TTC549 (cell line): ENCODE measurements around the gene EFTUD2.
"Not testable (repeated sequence)": the region's sequence is repeated elsewhere in the genome, so short reads cannot be mapped to it uniquely, and the experiment has no call there.

Experiments
- FAIRE-seq: peaks from 2 replicates; lab custom pipeline; 2012; peaks lifted over from hg19 to GRCh38; lab: Jason Lieb, UNC

Gene EFTUD2

GRCh38 chr17:44847586-44847985 is 51.7 kb downstream of the EFTUD2 start, which contains the start of gene HIGD1B:
Gene HIGD1B, plus strand, starts transcription at chr17:44847883. Its CDS starts 270 bp downstream, at chr17:44848153.
- FAIRE-seq, result no peak

GRCh38 chr17:44846206-44846605 is 53.0 kb downstream of the EFTUD2 start:
- no peak for FAIRE-seq

DNA sequence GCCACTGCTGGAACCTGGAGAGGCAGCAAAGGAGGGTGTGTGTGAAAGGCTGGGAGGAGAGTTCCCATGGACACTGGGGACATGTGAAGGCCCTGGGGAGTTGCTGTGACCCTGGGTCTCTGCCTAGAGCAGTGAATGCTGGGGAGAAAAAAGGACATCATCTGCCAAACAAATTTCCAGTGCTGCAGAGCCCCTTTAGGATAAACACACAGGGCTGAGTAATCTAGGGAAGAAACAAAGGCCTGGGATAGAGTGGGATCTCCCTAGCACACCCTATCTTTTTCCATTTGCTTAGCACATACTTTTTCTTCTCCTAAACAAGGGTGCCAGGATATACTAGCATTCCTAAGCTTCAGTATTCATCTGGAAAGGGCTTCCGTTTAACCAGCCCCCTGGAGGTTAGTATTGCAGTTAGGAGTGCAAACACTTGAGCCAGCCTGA is 54.8 kb downstream of the EFTUD2 start:
- FAIRE-seq, result no peak

- no peak for FAIRE-seq
Observed at GRCh38 chr17:44842748-44843147, 56.5 kb downstream of the EFTUD2 start.

DNA sequence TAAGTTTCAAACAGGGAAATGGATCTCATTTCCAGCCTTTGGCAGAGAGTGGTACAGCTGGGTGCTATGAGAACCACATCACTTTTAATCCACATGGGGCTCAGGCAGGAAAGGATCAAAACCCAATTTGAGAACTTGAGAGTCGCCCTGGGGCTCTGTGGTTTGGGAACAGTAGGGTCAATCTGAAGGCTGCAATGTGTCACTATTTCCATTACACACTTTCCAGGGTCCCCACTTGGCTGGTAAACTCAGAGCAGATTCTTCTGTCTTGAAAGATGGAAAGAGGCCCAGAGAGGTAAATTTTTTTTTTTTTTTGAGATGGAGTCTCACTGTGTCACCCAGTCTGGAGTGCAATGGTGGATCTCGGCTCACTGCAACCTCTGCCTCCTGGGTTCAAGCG is 58.3 kb downstream of the EFTUD2 start:
- no peak for FAIRE-seq

DNA sequence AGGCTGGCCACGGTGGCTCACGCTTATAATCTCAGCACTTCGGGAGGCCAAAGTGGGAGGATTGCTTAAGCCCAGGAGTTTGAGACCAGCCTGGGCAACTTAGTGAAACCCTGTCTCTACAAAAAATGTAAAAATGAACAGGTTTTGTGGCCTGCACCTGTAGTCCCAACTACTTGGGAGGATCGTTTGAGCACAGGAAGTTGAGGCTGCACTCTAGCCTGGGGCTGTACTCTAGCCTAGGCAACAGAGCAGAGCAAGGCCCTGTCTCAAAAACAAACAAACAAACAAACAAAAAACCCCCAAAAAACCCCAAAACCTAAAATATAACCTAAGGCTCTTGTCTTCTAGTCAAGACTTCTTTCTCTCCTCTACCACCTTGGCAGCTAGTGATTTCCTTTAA is 59.0 kb downstream of the EFTUD2 start:
- FAIRE-seq, result no peak

DNA sequence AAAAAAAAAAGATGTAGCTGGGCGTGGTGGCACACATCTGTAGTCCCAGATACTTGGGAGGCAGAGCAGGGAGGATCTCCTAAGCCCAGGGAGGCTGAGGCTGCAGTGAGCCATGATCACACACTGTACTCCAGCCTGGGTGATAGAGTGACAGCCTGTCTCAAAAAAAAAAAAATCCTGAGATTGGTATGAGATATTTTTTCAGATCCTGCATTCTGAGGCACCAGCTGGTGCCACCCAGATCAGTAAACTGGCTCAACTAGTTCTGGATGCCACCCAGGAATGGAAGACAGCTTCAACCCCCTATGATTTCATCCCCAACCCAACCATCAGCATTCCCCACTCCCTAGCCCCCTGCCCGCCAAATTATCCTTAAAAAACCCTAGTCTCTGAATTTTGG is 62.0 kb downstream of the EFTUD2 start:
- FAIRE-seq, result no peak

DNA sequence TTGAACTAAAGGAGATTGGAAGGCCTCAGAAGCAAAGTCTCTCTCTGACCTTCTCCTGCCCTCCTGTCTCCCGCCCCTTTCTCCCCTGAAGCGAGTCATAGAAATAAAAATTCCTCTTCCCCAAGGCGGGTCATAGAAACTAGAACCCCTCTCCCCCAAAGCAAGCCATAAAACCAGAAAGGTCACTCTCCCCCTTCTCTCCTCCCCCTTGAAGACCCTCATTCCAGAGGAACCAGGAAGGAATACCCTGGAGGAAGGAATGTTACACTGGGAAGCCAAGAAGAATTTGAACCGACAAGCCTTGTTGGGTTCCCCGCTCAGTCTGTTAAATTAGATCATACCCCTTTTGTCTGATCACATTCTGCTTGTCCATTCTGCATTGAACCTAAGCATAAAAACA is 66.4 kb downstream of the EFTUD2 start:
- FAIRE-seq, result no peak

- FAIRE-seq, result no peak
Observed at GRCh38 chr17:44831371-44831770, 67.9 kb downstream of the EFTUD2 start.

GRCh38 chr17:44830359-44831288 is 68.6 kb downstream of the EFTUD2 start:
- no peak for FAIRE-seq

DNA sequence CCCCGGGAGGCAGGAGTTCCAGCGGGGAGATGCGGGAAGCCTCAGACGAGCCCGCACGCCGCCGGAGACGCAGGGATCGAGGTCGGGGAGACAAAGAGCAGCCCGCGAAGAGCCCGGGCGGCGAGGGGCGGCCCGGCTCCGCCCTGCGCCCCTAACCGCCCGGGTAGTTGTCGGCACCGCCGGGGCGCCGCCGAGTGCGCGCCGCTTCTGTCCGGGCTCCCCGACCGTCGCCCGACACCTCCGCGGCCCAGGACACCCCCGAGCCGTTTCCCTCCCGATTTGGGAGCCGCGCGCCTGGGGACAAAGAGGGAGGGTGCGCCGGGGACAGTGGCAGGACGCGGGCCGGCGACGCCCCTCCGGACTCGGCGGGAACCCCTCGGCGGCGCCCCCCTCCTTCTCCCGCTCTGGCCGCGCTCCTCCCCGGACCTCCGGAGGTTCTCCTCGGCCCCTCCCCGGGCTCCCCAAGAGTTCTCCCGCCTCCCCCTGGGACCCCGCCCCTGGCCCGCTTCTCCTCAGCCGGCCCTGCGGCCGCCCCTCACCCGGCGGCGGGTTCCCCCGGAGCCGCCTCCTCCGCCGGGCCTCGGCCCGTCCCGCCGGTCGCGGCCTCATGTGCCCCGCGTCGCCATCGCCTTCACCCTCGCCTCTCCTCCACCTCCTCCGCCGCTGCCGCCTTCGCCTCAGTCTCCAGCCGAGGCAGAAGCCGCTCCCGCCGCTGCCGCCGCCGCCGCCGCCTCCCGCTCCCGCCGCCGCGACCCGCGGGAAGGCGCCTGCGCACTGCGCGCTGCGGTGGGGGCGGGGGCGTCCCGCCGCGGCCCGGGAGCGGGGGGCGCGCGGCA is 69.5 kb downstream of the EFTUD2 start, which contains the start of gene GJC1:
Gene GJC1 (minus strand): TSS at position 765 of the 836 bp plus-strand sequence. CDS start 24,470 bp downstream, outside the sequence.
- no peak for FAIRE-seq

- FAIRE-seq, result no peak
Observed at GRCh38 chr17:44828919-44829522, 70.2 kb downstream of the EFTUD2 start.

- FAIRE-seq, result no peak
Observed at GRCh38 chr17:44827863-44828262, 71.4 kb downstream of the EFTUD2 start.

DNA sequence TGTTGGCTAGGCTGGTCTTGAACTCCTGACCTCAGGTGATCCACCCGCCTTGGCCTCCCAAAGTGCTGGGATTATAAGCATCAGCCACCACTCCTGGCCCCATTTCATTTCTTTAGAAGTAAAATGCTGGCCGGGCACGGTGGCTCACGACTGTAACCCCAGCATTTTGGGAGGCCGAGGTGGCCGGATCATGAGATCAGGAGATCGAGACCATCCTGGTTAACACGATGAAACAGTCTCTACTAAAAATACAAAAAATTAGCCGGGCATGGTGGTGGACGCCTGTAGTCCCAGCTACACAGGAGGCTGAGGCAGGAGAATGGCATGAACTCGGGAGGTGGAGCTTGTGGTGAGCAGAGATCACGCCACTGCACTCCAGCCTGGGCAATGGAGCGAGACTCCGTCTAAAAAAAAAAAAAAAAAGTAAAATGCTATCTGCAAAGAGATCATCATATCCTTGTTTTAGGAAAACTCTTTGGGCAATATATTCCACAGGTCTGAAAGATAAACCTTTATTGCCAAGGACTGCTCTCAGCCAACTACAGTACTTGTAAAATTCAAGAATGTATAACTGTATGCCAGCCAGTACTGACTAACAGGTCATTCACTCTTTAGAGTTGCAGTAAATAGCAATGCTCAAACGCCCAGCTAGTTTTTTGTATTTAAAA is 73.0 kb downstream of the EFTUD2 start:
- no peak for FAIRE-seq

DNA sequence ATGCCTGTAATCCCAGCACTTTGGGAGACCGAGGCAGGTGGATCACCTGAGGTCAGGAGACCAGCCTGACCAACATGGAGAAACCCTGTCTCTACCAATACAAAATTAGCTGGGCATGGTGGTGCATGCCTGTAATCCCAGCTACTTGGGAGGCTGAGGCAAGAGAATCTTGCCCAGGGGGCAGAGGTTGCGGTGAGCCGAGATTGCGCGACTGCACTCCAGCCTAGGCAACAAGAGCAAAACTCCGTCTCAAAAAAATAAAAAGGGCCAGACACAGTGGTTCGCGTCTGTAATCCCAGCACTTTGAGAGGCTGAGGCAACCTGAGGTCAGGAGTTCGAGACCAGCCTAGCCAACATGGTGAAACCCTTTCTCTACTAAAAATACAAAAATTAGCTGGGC is 74.0 kb downstream of the EFTUD2 start:
- FAIRE-seq, result not testable (repeated sequence)

- FAIRE-seq, result no peak
Observed at GRCh38 chr17:44820631-44821212, 78.5 kb downstream of the EFTUD2 start.

DNA sequence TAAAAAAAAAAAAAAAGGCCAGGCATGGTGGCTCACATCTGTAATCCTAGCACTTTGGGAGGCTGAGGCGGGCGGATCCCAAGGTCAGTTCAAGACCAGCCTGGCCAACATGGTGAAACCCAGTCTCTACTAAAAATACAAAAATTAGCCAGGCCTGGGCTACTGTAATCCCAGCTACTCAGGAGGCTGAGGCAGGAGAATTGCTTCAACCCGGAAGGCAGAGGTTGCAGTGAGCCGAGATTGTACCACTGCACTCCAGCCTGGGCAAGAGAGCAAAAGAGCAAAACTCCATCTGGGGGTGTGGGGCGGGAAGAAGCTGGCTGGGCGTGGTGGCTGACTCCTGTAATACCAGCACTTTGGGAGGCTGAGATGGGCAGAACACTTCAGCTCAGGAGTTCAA is 80.7 kb downstream of the EFTUD2 start:
- FAIRE-seq, result not testable (repeated sequence)

DNA sequence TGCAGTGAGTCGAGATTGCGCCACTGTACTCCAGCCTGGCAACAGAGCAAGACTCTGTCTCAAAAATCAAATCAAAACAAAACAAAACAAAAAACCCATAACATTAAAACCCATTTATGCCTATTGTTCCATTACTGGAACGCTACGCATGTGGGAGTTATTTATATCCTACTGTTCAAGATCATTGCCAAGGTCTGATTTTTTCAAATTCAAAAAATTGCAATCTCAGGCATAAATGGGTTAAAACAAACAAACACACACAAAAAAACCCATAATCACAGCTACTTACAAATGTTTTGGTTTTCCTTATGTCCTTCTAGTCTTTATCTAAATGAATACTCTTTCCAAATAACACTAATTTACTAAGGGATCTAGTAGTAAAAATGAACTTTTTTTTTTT is 87.0 kb downstream of the EFTUD2 start:
- no peak for FAIRE-seq

DNA sequence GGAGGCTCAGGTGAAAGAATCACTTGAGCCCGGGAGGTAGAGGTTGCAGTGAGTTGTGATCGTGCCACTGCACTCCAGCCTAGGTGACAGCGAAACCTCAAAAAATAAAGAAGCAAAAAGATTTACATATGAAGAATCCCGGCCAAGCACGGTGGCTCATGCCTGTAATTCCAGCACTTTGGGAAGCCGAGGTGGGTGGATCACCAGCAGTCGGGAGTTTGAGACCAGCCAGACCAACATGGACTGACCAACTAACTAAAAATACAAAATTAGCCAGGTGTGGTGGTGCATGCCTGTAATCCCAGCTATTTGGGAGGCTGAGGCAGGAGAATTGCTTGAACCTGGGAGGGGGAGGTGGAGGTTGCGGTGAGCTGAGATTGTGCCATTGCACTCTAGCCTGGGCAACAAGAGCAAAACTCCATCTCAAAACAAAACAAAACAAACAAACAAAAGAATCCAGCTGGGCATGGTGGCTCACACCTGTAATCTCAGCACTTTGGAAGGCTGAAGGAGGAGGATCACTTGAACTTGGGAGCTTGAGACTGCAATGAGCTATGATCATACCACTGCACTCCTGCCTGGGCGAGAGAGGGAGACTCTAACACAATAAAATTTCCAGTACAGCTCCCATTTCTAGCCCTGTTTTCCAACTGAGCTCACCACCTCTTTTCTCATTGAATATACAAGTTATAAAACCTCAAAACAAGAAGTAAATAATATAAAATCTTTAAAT is 90.4 kb downstream of the EFTUD2 start:
- not testable (repeated sequence) for FAIRE-seq

DNA sequence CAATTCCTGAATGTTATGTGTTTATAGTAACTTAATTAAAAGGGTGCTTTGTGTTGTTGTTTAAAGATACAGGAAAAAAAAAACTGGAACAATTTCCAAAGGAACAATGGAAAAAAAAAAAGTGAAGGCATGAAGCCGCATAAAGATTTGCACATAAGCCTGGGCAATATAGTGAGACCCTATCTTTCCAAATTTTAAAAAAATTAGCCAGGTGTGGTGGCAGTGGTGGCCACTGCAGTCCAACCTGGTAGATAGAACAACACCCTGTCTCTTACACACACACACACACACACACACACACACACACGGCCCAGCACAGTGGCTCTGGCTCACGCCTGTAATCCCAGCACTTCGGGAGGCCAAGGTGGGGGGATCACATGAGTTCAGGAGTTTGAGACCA is 91.1 kb downstream of the EFTUD2 start:
- no peak for FAIRE-seq

DNA sequence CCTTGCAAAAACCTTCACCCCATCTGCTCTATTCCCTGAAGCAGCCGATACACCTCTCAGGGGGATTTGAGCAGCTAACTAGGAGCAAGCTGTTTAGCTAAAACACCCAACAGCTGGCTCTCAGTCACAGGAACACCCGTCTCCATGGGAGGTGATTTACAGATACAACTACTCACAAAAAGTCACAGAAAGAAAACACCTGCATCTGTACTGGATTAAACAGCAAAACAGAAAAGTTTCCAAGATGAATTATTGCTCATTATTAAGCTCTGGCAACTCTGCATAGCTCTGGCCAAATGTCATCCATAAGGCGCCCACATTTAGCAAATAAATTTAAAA is 91.5 kb downstream of the EFTUD2 start:
- FAIRE-seq, result no peak
